ENCODE data around the gene OR8U1.
"Not testable (repeated sequence)": the region's sequence is repeated elsewhere in the genome, so short reads cannot be mapped to it uniquely, and the experiment has no call there.

The OR8U1 gene

DNA sequence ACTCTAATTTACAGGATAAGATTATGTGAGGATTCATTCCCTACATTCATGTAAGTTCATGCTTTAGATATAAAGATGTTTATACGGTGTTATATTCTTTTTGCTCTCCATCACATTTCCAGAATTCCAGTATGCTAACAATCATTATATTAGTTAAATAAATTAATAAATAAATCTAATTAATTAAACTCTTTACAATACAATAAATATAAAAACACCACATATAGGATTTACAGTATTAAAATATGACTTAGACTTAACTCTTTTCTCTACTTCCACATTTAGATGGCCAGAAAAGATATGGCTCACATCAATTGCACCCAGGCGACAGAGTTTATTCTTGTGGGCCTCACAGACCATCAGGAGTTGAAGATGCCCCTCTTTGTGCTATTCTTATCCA, at the start of gene OR8U1:
OR8U1 (plus strand) TSS at position 301 of the 400 bp plus-strand sequence; CDS start at position 301, 0 bp downstream.
- no peak for DNase-seq (ENCODE audit: low read depth in 3 of 3)

DNA sequence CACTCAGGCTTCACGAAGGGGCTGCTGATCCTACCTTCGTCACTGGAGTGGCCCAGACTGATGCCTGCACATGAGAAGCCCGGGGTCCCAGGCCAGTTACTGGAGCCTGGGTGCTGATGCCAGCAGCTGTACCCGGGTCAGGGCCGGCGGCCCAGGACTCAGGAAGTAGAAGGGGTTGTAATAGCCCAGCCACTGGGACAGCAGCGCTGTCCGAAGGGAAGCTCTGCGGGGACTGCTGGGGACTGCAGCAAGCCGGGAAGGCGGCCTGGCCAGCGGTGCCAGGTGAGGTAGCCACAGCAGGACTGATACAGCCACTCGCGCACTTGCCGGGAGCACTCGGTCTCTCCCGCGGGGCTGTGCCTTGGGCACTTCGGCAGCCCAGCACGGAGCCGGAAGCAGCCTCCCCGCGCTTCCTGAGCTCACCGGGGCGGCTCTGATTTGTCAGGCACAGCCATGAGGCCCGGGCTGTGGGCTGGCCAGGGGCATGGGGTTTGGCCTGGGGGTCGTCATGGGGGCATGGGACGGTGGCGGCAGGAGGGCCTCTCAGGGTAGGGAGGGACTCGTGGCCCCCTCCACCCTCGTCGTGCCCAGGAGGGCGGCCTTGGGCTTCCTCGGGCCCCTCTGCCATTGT, 43.4 kb upstream of the OR8U1 start:
- no peak for DNase-seq (ENCODE audit: low read depth in 3 of 3)

DNA sequence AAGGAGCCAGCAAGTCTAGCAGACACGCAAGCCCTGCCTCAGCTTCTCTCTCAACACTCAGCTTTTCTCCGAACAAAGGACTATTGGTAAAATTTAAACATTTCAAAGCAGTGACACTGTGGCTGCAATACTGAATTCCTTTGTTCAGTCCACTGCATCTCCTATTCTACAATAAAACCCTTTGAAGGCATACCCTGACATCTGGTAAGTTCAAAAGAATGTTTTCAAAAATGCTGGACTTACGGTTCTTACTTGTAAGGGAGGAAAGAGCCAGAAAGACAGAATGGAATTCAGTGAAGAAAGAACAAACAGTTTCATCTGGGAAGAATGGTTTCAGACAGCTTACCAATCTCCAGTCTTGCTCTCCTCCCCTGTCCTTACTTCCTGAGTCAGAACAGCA, 42.3 kb upstream of the OR8U1 start:
- DNase-seq (ENCODE audit: low read depth in 3 of 3) = no peak

DNA sequence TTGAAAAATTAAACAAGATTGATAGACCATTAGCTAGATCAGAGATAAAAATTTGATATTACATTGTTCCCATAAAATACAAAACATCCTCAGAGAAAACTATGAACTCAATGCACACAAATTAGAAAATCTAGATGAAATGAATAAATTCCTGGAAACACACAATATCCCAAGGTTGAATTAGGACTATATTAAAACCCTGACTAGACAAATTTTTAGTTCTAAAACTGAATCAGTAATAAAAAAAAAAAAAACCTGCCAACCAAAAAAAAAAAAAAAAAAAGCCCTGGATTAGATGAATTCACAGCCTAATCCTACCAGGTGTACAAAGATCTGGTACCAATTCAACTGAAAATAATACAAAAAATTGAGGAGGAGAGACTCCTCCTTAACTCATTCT, 35.1 kb upstream of the OR8U1 start:
- DNase-seq (ENCODE audit: low read depth in 3 of 3) = no peak

DNA sequence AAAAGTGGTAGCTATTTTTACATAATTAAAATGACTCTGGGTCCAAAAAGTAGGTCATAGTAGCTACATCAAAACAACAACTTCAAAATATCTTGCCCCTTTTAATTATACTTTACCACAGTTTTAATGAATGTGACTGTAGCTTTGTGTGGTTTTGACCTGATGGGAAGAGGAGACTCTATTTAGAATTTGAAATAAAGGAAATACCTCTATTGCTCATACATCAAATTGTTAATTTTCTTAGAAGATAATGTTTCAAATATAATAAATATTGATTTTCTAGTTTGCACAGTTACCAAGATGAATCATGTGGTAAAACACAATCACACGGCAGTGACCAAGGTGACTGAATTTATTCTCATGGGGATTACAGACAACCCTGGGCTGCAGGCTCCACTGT, 29.7 kb upstream of the OR8U1 start, which contains the start of gene OR8K1:
OR8K1 (plus strand) TSS at position 301 of the 400 bp plus-strand sequence; CDS start at position 301, 0 bp downstream.
- DNase-seq (ENCODE audit: low read depth in 3 of 3) = no peak

DNA sequence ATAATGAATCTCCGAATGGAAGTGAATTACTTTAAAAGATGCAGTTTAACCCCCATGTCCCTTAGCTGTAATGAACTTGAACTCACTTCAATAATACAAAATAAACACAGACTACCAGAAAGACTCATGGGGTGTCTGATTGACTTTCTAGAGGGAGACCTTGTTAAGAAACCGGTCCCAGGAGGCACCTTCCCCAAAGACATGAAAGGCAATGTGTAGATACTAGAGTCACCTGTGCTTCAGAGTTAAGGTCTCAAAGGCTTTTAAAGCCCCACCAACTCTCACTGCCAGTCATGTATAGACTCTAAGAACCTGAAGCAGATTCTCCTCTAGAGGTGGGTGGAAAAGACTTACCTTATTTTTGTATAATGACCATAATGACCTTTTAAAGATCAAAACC, 21.4 kb upstream of the OR8U1 start, which contains the start of gene OR8J1:
OR8J1 (plus strand) TSS at position 301 of the 400 bp plus-strand sequence. CDS start 5,956 bp downstream, outside the sequence.
- DNase-seq (ENCODE audit: low read depth in 3 of 3) = no peak

DNA sequence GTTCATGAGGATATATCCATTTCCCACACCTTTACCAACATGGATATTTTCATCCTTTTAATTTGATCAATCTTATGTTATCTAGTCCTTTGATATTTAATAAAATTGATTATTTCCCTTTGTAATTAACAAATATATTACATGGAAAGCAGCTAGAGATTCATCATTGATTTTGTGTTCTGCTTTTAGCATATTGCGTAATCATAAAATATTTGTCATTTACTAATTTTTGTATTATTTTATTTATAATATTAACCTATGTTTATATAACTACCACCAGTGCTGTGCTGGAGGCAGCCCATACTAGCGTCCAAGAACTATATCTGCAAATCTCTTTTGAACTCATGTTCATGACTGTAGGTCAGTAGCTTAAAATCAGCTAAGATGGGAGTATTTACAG, 4.7 kb downstream of the OR8U1 start:
- no peak for DNase-seq (ENCODE audit: low read depth in 3 of 3)

DNA sequence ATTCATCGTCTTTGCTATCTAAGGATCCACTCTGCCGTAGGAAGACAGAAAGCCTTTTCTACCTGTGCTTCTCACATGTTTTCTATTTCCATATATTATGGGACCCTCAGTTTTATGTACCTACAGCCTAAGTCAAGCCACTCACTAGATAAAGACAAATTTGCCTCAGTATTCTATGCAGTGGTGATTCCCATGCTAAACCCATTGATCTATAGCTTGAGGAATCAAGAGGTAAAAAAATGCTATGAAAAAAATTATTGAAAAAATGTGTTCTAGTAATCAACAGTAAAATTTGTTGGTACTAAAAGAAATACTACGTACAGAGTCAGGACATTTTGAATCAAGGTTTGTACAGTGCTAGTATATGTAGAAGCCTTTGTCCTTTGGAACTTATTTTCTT, 19.0 kb downstream of the OR8U1 start:
- DNase-seq (ENCODE audit: low read depth in 3 of 3) = no peak

DNA sequence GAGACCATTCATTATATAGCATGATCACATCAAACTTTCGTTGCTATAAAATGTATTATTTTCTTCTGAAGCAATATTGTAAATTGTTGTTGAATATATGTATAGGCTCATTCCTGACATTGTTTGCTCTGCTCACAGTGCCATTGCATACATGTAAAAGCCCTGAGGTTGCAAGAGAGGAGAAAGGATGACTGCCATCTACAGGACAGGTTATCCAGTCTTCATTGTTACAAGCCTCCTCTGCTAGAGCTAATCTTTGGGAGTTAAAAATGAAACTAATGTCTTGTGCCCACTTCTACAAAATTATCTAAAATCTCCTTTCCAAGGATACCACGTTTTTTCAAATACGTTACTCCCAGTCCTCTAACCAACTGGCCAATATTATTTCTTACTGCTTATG, 20.6 kb downstream of the OR8U1 start:
- no peak for DNase-seq (ENCODE audit: low read depth in 3 of 3)

DNA sequence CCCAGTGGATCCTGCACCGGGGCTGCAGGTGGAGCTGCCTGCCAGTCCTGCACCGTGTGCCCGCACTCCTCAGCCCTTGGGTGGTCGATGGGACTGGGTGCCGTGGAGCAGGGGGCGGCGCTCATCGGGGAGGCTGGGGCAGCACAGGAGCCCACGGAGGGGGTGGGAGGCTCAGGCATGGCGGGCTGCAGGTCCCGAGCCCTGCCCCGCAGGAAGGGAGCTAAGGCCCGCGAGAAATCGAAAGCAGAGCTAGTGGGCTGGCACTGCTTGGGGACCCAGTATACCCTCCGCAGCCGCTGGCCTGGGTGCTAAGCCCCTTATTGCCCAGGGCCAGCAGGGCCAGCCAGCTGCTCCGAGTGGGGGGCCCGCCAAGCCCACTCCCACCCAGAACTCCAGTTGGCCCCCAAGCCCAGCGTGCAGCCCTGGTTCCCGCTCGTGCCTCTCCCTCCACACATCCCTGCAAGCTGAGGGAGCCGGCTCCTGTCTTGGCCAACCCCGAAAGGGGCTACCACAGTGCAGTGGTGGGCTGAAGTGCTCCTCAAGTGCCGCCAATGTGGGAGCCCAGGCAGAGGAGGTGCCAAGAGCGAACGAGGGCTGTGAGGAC, 26.5 kb downstream of the OR8U1 start:
- DNase-seq (ENCODE audit: low read depth in 3 of 3) = not testable (repeated sequence)

DNA sequence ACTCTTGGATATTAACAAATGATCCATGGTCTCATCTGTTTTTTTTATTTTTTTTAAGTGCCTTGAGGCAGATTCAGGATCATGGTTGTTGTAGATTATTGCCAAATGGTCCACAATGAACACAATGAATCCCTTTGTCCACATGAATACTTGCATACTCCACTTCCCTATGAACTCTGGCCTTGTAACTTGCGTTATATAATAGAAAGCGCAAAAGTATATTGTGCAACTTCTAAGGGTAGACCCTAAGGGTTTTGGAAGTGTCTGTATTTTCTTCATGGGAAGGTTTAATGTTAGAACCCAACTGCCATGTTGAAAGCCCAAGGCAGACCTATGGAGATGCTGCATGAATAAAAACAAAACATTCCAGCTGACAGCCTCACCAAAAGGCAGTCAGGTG, 29.0 kb downstream of the OR8U1 start:
- DNase-seq (ENCODE audit: low read depth in 3 of 3) = no peak

DNA sequence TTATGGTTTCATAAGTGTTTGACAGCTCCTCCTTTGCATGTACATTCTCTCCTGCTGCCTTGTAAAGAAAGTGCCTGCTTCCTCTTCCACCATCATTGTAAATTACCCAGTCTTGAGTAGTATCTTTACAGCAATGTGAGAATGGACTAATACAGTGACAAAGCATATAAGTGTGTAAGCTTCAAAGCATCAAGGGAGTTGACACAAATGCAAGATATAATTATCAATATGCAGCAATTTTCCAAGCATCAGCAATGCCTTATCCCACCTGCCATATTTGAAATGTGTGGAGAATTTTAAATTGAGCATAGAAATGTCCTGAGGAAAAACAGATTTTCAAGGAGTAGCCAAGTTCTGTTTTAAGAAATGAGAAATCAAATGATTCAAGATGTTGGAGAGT, 35.4 kb downstream of the OR8U1 start:
- DNase-seq (ENCODE audit: low read depth in 3 of 3) = no peak

DNA sequence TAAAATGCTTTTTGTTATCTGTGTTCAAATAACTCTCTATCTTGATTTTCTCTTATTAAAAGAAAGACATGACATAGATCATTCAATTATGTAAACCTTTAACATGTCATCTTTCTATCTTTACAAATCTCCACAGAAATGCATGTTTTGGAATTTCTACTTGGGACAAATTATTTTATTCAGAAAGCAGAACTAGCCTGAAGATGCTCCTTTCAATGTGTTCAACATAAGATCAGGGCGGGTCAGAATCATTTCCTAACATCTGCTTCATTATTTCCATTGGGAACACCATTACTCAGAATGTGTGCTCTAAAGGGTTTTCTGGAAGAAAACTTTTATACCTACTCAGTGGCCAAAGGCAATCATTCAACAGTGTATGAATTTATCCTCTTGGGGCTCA, 37.0 kb downstream of the OR8U1 start, which contains the start of gene OR5AL1:
OR5AL1 (plus strand) TSS at position 301 of the 400 bp plus-strand sequence.
- DNase-seq (ENCODE audit: low read depth in 3 of 3) = no peak

Measured in stimulated activated CD4-positive, alpha-beta T cell treated with anti-CD3 and anti-CD28 coated beads, TNF-alpha, amount 100 ng/mL, for 24 hours (primary cell).